Measurements from ENCODE around the gene NXPH2. TPM values are rescaled to one million over a fixed set of nuclear protein-coding genes. Genes with fewer than 3 reads are reported as not detected.

Gene NXPH2
- total RNA-seq, 1 experiment from 2014 or later, result not detected

DNA sequence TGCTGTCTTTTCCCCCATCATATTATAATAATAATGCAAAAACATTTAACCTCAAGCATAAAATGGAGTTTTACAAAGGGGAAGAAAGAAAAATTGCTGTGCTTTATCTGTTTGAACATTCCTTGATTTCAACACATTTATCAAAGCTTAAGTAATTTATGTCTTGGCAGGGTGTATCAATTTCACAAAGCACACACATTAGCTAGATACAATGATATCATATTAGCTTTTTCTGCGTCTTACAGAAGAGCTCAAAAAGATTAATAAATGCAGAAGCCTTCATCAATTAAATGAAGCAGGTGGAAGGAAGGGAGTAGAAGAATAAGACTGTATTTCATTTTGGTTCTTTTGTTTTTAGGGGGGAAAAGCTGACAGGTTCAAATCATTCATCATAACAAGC lies 103.0 kb downstream of the NXPH2 start:
- intact Hi-C loops (cut with micrococcal nuclease), result no loop called here
- ChIA-PET CTCF (no interaction called here), POLR2A (interaction anchor here (0.9 to 1.2 kb wide), 3 partner anchors 21 to 176 kb away, joined by 3 to 5 read pairs (median 3); no protein-coding TSS in a partner anchor)
- Mint-ChIP-seq H3K4me3 (ENCODE audit: unreplicated experiment) (no peak overlapping the region), H3K9me3 (ENCODE audit: unreplicated experiment) (no peaks in the 10 kb centered on the region), H3K27me3 (ENCODE audit: insufficient read depth, unreplicated experiment) (no peaks in the 10 kb centered on the region), H3K4me1 (ENCODE audit: insufficient read depth, unreplicated experiment) (no peaks in the 10 kb centered on the region), H3K27ac (ENCODE audit: low read depth, unreplicated experiment) (no peak overlapping the region), H3K36me3 (ENCODE audit: insufficient read depth, unreplicated experiment) (no peaks in the 10 kb centered on the region)
- TF ChIP-seq, protein P1, sequence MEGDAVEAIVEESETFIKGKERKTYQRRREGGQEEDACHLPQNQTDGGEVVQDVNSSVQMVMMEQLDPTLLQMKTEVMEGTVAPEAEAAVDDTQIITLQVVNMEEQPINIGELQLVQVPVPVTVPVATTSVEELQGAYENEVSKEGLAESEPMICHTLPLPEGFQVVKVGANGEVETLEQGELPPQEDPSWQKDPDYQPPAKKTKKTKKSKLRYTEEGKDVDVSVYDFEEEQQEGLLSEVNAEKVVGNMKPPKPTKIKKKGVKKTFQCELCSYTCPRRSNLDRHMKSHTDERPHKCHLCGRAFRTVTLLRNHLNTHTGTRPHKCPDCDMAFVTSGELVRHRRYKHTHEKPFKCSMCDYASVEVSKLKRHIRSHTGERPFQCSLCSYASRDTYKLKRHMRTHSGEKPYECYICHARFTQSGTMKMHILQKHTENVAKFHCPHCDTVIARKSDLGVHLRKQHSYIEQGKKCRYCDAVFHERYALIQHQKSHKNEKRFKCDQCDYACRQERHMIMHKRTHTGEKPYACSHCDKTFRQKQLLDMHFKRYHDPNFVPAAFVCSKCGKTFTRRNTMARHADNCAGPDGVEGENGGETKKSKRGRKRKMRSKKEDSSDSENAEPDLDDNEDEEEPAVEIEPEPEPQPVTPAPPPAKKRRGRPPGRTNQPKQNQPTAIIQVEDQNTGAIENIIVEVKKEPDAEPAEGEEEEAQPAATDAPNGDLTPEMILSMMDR (IDR thresholded peaks at IDR 0.05; ENCODE audit: unreplicated experiment), result no peak
- no peak for DNase-seq (ENCODE audit: unreplicated experiment)
- no TSS peak for BruUV-seq (replicated peaks)

DNA sequence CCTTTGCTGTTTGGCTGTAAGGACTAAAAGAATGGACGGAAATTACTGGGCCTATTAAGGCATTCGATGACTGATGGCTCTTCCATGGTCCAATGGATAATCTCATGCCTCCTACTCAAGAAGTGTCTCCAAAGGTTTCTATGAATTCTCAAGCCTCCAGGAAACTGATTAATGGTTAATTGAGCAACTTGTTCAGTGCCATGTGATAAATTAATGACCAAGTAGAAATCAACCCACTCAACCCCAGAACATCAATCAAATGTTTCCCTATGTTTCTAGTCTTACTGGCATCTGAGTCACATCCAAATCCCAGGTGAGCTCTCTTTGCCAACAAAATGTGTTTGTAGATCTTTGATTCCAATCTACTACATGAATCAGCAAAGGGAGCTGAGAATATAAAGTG lies 103.6 kb downstream of the NXPH2 start:
- Mint-ChIP-seq H3K36me3 (ENCODE audit: insufficient read depth, unreplicated experiment) (no peaks in the 10 kb centered on the region), H3K4me1 (ENCODE audit: insufficient read depth, unreplicated experiment) (no peaks in the 10 kb centered on the region), H3K27me3 (ENCODE audit: insufficient read depth, unreplicated experiment) (no peaks in the 10 kb centered on the region), H3K4me3 (ENCODE audit: unreplicated experiment) (no peak overlapping the region), H3K9me3 (ENCODE audit: unreplicated experiment) (no peaks in the 10 kb centered on the region), H3K27ac (ENCODE audit: low read depth, unreplicated experiment) (no peak overlapping the region)
- TF ChIP-seq, protein P1 (IDR thresholded peaks at IDR 0.05; ENCODE audit: unreplicated experiment), result no peak
- intact Hi-C loops (cut with micrococcal nuclease), result no loop called here
- peak; percentile 22 for DNase-seq (ENCODE audit: unreplicated experiment)
- no TSS peak for BruUV-seq (replicated peaks)
- ChIA-PET POLR2A (interaction anchor here (0.9 to 1.2 kb wide), 4 partner anchors 21 to 176 kb away, joined by 3 to 5 read pairs (median 3); no protein-coding TSS in a partner anchor), CTCF (interaction anchor here (0.7 kb wide), 1 partner anchor 51 kb away, joined by 4 read pairs; no protein-coding TSS in a partner anchor)

DNA sequence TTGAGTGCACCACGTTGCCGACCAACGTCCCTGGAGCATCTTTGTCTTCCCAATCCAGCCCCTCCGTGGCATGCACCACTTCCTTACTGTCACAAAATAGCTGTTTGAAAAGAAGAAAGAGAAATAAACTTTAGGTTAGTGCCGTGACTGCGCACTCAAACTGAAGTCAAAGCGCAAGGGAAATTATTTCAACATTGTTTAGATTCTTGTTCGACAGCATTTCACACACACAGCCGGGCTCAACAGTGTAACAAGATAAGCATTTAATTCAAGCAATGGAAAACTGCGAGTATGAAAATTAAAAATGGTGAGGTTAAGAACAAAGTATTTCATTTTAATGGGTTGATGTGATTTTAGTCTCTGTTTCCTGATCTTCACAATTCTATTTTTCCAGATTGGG lies 108.6 kb downstream of the NXPH2 start:
- H3K27me3 Mint-ChIP-seq (ENCODE audit: insufficient read depth, unreplicated experiment), result no peaks in the 10 kb centered on the region
- H3K36me3 Mint-ChIP-seq (ENCODE audit: insufficient read depth, unreplicated experiment), result no peaks in the 10 kb centered on the region

DNA sequence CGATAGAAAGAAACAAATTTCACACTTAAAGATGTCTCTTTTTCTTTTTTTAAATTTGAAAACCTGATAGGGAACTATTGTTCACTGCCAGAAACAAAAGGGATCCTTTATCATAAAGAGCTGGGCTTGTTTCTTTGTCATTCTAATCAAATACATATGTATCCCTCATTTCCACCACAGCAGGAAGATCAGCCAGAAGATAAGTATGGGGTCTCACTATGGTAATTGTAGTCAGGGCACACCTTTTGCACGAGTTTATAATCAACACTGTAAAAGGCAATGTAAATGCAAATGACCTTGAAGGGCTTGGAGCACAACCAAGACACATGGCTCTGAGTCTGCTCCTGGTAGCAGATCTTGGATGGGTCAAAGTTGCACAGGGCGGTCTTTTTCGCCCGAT lies 109.5 kb downstream of the NXPH2 start:
- DNase-seq (ENCODE audit: unreplicated experiment), result no peak
- Mint-ChIP-seq H3K4me3 (ENCODE audit: unreplicated experiment) (no peak overlapping the region), H3K4me1 (ENCODE audit: insufficient read depth, unreplicated experiment) (peaks cover 6% of the 10 kb centered on the region), H3K27me3 (ENCODE audit: insufficient read depth, unreplicated experiment) (no peaks in the 10 kb centered on the region), H3K36me3 (ENCODE audit: insufficient read depth, unreplicated experiment) (no peaks in the 10 kb centered on the region), H3K27ac (ENCODE audit: low read depth, unreplicated experiment) (no peak overlapping the region), H3K9me3 (ENCODE audit: unreplicated experiment) (no peaks in the 10 kb centered on the region)
- ChIA-PET POLR2A (interaction anchor here (0.7 kb wide), 1 partner anchor 561 kb away, joined by 4 read pairs; no protein-coding TSS in a partner anchor), CTCF (interaction anchor here (0.6 kb wide), 1 partner anchor 1626 kb away, joined by 3 read pairs; no protein-coding TSS in a partner anchor)
- no TSS peak for BruUV-seq (replicated peaks)
- intact Hi-C loops (cut with micrococcal nuclease), result no loop called here
- TF ChIP-seq, protein P1 (IDR thresholded peaks at IDR 0.05; ENCODE audit: unreplicated experiment), result no peak

More for the DNA sequence above, 108.6 kb downstream of the NXPH2 start:
- intact Hi-C loops (cut with micrococcal nuclease), result no loop called here
- ChIA-PET POLR2A (no interaction called here), CTCF (interaction anchor here (0.5 to 0.7 kb wide), 2 partner anchors 286 to 1730 kb away, joined by 3 to 4 read pairs; no protein-coding TSS in a partner anchor)
- Mint-ChIP-seq H3K27ac (ENCODE audit: low read depth, unreplicated experiment) (no peak overlapping the region), H3K4me1 (ENCODE audit: insufficient read depth, unreplicated experiment) (no peaks in the 10 kb centered on the region), H3K4me3 (ENCODE audit: unreplicated experiment) (no peak overlapping the region), H3K9me3 (ENCODE audit: unreplicated experiment) (no peaks in the 10 kb centered on the region)
- BruUV-seq (replicated peaks), result no TSS peak
- TF ChIP-seq, protein P1 (IDR thresholded peaks at IDR 0.05; ENCODE audit: unreplicated experiment), result no peak
- DNase-seq (ENCODE audit: unreplicated experiment), result no peak
